Renal pelvis (tissue), 4 donors: ENCODE measurements around the gene TPP2. TPM values are rescaled to one million over a fixed set of nuclear protein-coding genes. Genes with fewer than 3 reads are reported as not detected.

Source experiments
- DNase-seq: peaks from one replicate; pipeline ENCODE4 v3.0.0-alpha.2; 2013
- polyA plus RNA-seq, 3 donors: library from polyadenylated mRNA; unstranded; fragments of 120-200 nt; gene quantifications; one replicate each; pipeline ENCODE4 v1.2.1, GENCODE V29; 2013; ENCODE audit not compliant: insufficient read length in 3 of 3

Gene TPP2
- polyA plus RNA-seq, 3 donors, result 53.2 to 61.5 (median 59.3) TPM

GRCh38 chr13:102724923-102725322 lies 128.1 kb downstream of the TPP2 start:
- no peak for DNase-seq

- DNase-seq, result no peak
Measured at GRCh38 chr13:102726430-102726829, 129.6 kb downstream of the TPP2 start.

Other genes starting within 250 kb of the TPP2 start
- under 1 TPM; 0.55 to 0.94 (median 0.76) TPM for gene FGF14, start 194.9 kb upstream of the TPP2 start, polyA plus RNA-seq
- gene METTL21C, start 98.1 kb downstream of the TPP2 start, polyA plus RNA-seq, result under 1 TPM; 0.23 to 0.55 (median 0.52) TPM
- 10 to 100 TPM; 28.6 to 31.8 (median 30.9) TPM for gene TEX30, start 176.8 kb downstream of the TPP2 start, polyA plus RNA-seq
- 10 to 100 TPM; 46.4 to 48.3 (median 47.6) TPM for gene POGLUT2, start 202.0 kb downstream of the TPP2 start, polyA plus RNA-seq
- gene BIVM, start 202.1 kb downstream of the TPP2 start, polyA plus RNA-seq, result 10 to 100 TPM; 38.6 to 78.8 (median 63.7) TPM
- 10 to 100 TPM; 73.1 to 94.9 (median 81.5) TPM for gene ERCC5, start 249.0 kb downstream of the TPP2 start, polyA plus RNA-seq